Measurements from ENCODE around the gene DOCK10. TPM values are rescaled to one million over a fixed set of nuclear protein-coding genes. Genes with fewer than 3 reads are reported as not detected.

The DOCK10 gene
- total and polyA plus RNA-seq, 10 of the 15 experiments (the other 5 are each of a cell fraction or from before 2014, with no cell fraction given), result 16.9 to 120 (median 85.5) TPM

DNA sequence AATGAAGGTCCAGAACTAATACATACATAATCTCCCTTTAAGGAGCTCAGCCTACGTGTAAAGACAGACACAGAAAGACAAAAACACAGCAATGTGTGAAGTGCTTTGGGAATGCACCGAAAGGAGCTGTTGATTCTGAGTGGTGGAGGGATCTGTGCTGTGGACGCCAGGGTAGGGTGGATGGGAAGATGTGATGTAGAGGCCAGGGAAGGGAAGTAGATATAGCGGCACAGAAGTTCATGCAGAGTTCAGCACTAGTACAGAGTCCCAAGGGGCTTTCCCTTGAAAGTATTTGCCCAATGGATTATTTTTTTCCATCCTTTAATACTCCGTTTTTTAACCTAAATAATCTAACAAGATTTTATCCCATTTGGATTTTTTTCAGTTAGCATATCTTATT lies 32.1 kb upstream of the DOCK10 start:
- no peak for DNase-seq (ENCODE audit: low read depth, low spot score)
- 47% methylated on average over 5 of the region's 5 CpGs for WGBS (ENCODE audit: insufficient coverage, insufficient replicate concordance, low lambda C conversion rate, missing lambda C conversion rate)

More for the DNA sequence above, 32.1 kb upstream of the DOCK10 start:
- Histone ChIP-seq H3K9ac (ENCODE audit: control insufficient read depth, insufficient read depth, low read length) (no peak overlapping the region), H3K4me1 (ENCODE audit: control insufficient read depth, insufficient read depth, low read length) (no peaks in the 10 kb centered on the region), H3K4me2 (ENCODE audit: control insufficient read depth, insufficient read depth) (no peak overlapping the region), H3K9me3 (replicated peaks; ENCODE audit: control insufficient read depth, insufficient read depth, low read length) (no peaks in the 10 kb centered on the region), H3K79me2 (ENCODE audit: control insufficient read depth, insufficient read depth, low read length) (no peaks in the 10 kb centered on the region), H3K27me3 (replicated peaks in 1 of 2; ENCODE audit: control insufficient read depth in 2 of 2, insufficient read depth in 2 of 2, low read length in 1 of 2) (no peaks in the 10 kb centered on the region; a peak in 1 of 4 replicates), H3K36me3 (ENCODE audit: control insufficient read depth in 2 of 2, insufficient read depth in 2 of 2, low read length in 1 of 2) (no peaks in the 10 kb centered on the region), H3K27ac (ENCODE audit: control insufficient read depth, insufficient read depth) (no peak overlapping the region), H2AFZ (ENCODE audit: control insufficient read depth, low read depth, low read length) (no peak overlapping the region), H3K4me3 (no peak overlapping the region), H4K20me1 (ENCODE audit: control insufficient read depth, insufficient read depth) (no peaks in the 10 kb centered on the region)
- no TSS peak for BruUV-seq (replicated peaks)
- in situ Hi-C loops (cut with MboI) (no loop called here), intact Hi-C loops (cut with micrococcal nuclease; ENCODE audit: unreplicated experiment) (no loop called here)
- TF ChIP-seq, protein P1, sequence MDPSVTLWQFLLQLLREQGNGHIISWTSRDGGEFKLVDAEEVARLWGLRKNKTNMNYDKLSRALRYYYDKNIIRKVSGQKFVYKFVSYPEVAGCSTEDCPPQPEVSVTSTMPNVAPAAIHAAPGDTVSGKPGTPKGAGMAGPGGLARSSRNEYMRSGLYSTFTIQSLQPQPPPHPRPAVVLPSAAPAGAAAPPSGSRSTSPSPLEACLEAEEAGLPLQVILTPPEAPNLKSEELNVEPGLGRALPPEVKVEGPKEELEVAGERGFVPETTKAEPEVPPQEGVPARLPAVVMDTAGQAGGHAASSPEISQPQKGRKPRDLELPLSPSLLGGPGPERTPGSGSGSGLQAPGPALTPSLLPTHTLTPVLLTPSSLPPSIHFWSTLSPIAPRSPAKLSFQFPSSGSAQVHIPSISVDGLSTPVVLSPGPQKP (IDR thresholded peaks at IDR 0.05; ENCODE audit: low read depth, low read length), result no peak
- no peak for TF ChIP-seq PAX8 (IDR thresholded peaks at IDR 0.05)
- TF ChIP-seq GATAD2B (conservative IDR thresholded peaks at IDR 0.05; ENCODE audit: low read depth), result no peak
- TF ChIP-seq SRF (IDR thresholded peaks at IDR 0.05; ENCODE audit: low read depth in 2 of 2, low read length in 2 of 2), result no peak
- TF ChIP-seq, protein P2, sequence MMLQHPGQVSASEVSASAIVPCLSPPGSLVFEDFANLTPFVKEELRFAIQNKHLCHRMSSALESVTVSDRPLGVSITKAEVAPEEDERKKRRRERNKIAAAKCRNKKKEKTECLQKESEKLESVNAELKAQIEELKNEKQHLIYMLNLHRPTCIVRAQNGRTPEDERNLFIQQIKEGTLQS (IDR thresholded peaks at IDR 0.05; ENCODE audit: borderline replicate concordance, extremely low read depth, low read depth, low read length), result no peak
- no peak for TF ChIP-seq FOS (IDR thresholded peaks at IDR 0.05; ENCODE audit: borderline replicate concordance, extremely low read depth, insufficient read length)
- TF ChIP-seq, protein P3, sequence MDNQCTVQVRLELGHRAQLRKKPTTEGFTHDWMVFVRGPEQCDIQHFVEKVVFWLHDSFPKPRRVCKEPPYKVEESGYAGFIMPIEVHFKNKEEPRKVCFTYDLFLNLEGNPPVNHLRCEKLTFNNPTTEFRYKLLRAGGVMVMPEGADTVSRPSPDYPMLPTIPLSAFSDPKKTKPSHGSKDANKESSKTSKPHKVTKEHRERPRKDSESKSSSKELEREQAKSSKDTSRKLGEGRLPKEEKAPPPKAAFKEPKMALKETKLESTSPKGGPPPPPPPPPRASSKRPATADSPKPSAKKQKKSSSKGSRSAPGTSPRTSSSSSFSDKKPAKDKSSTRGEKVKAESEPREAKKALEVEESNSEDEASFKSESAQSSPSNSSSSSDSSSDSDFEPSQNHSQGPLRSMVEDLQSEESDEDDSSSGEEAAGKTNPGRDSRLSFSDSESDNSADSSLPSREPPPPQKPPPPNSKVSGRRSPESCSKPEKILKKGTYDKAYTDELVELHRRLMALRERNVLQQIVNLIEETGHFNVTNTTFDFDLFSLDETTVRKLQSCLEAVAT (IDR thresholded peaks at IDR 0.05), result no peak
- TF ChIP-seq NR2F1 (conservative IDR thresholded peaks at IDR 0.05), result no peak
- no peak for TF ChIP-seq TCF3 (IDR thresholded peaks at IDR 0.05; ENCODE audit: borderline replicate concordance, insufficient read depth, low read depth, low read length)
- ChIA-PET RAD21 (ENCODE audit: unreplicated experiment) (no interaction called here), CTCF (no interaction called here), POLR2A (no interaction called here), SMC1A (ENCODE audit: uncharacterized antibody, unreplicated experiment) (interaction anchor here (0.5 to 1.1 kb wide), 3 partner anchors 13 to 421 kb away, joined by 3 to 4 read pairs (median 3); no protein-coding TSS in a partner anchor)
- FAIRE-seq, result no peak
- ATAC-seq, result no peak
